ENCODE data around the gene SRSF7. TPM values are rescaled to one million over a fixed set of nuclear protein-coding genes. Genes with fewer than 3 reads are reported as not detected.
"Not testable (repeated sequence)": the region's sequence is repeated elsewhere in the genome, so short reads cannot be mapped to it uniquely, and the experiment has no call there.

Gene SRSF7
- total RNA-seq, 4 donors from 2014 or later, result 39.0 to 109 (median 73.4) TPM

GRCh38 chr2:38706846-38707345, 44.3 kb downstream of the SRSF7 start:
- TF ChIP-seq CTCF (IDR thresholded peaks at IDR 0.05) (no peak), POLR2AphosphoS5 (IDR thresholded peaks at IDR 0.05) (no peak), EP300 (IDR thresholded peaks at IDR 0.05) (no peak), POLR2A (IDR thresholded peaks at IDR 0.05) (no peak)
- no peak for ATAC-seq
- Histone ChIP-seq H3K36me3 (peaks cover 0 to 10% of the 10 kb centered on the region in 2 donors), H3K27me3 (no peaks in the 10 kb centered on the region), H3K4me1 (no peaks in the 10 kb centered on the region), H3K9me3 (no peaks in the 10 kb centered on the region), H3K27ac (no peak overlapping the region), H3K4me3 (no peak overlapping the region)
- WGBS, 2 donors (ENCODE audit: low coverage in 1 of 2), result 67 to 100% methylated on average over 2 to 6 of the region's 6 CpGs

DNA sequence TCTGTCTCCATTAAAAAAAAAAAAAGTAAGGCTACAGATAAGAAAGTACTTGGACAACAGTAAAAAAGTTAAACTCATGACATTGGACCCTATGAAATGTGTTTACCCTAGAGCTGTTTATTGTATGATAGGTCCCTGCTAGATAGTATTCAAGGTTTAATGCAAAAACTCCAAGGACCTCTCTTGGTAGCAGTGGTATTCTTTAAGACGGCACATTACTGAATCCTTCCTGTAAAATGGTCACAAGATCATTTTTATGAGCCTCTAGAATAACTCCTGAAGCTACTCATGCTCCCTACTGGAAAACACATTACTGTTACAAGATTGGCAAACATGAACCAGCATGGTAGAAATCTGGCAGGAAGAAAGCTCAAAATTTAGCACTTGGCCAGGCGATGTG, 46.5 kb downstream of the SRSF7 start:
- no peaks in the 10 kb centered on the region for H3K4me1 ChIP-seq
- H3K9me3 ChIP-seq, result no peaks in the 10 kb centered on the region
- no peak overlapping the region for H3K4me3 ChIP-seq
- ATAC-seq, result no peak
- H3K27ac ChIP-seq, result no peak overlapping the region
- H3K27me3 ChIP-seq, result no peaks in the 10 kb centered on the region
- no peak for TF ChIP-seq EP300 (IDR thresholded peaks at IDR 0.05)
- no peak for TF ChIP-seq POLR2A (IDR thresholded peaks at IDR 0.05)
- TF ChIP-seq CTCF (IDR thresholded peaks at IDR 0.05), result no peak
- no peak for TF ChIP-seq POLR2AphosphoS5 (IDR thresholded peaks at IDR 0.05)
- WGBS, 2 donors (ENCODE audit: low coverage in 1 of 2), result 90 to 94% methylated on average over 2 of the region's 2 CpGs
- H3K36me3 ChIP-seq, result peaks cover 0 to 3% of the 10 kb centered on the region in 2 donors

GRCh38 chr2:38703336-38703735, 47.8 kb downstream of the SRSF7 start:
- H3K27ac ChIP-seq, H3K9me3 ChIP-seq, H3K4me3 ChIP-seq, H3K36me3 ChIP-seq, H3K27me3 ChIP-seq, H3K4me1 ChIP-seq, ATAC-seq: not testable (repeated sequence)
- WGBS, 2 donors (ENCODE audit: low coverage in 1 of 2), result 94 to 99% methylated on average over 2 to 5 of the region's 5 CpGs

DNA sequence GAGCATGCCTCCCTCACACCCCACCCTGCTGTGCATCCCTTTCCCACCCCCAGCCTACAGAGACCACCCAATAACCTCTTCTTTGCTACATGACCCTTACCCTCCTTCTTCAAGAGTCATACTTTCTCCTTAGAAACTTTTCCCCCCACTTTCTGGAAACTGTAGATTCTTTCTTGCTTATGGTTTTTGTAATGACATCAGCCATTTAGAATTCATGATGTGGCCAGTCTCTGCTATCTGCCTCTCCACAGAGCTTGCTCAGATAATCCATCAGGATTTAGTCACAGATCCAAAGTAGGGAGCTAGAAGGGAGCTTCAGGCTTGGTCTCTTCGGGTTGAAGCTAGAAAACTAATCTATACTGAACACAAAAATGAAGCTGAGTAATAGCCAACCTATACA, 48.7 kb downstream of the SRSF7 start:
- no peak overlapping the region for H3K4me3 ChIP-seq
- no peak for TF ChIP-seq POLR2AphosphoS5 (IDR thresholded peaks at IDR 0.05)
- TF ChIP-seq POLR2A (IDR thresholded peaks at IDR 0.05), result no peak
- no peak for TF ChIP-seq EP300 (IDR thresholded peaks at IDR 0.05)
- TF ChIP-seq CTCF (IDR thresholded peaks at IDR 0.05), result no peak
- 44 to 67% methylated on average over 1 of the region's 1 CpG for WGBS, 2 donors (ENCODE audit: low coverage in 1 of 2)

DNA sequence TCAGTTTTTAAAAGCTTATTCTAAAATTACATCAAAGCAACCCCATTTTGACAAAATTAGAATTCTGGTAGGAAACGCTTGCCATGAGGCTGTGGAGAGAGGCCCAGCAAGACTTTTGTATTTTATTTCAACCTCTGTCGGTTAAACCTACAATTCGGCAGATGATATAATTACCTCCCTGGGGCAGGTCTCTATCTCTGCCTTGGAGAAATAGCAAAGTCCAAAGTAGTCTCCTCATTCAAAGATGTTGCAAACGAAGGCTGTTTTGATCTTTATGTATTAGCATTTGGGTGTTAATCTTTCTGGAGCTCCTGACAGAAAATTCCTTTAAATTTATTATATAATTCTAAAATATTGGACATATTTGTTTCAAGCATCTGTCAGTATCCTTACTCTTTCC, 49.6 kb downstream of the SRSF7 start:
- Histone ChIP-seq H3K9me3 (no peaks in the 10 kb centered on the region), H3K27me3 (no peaks in the 10 kb centered on the region), H3K27ac (no peak overlapping the region), H3K4me3 (no peak overlapping the region), H3K4me1 (no peaks in the 10 kb centered on the region), H3K36me3 (peaks cover 0 to 3% of the 10 kb centered on the region in 2 donors)
- 77 to 92% methylated on average over 4 of the region's 4 CpGs for WGBS, 2 donors (ENCODE audit: low coverage in 1 of 2)
- no peak for TF ChIP-seq EP300 (IDR thresholded peaks at IDR 0.05)
- no peak for TF ChIP-seq CTCF (IDR thresholded peaks at IDR 0.05)
- no peak for TF ChIP-seq POLR2A (IDR thresholded peaks at IDR 0.05)
- no peak for TF ChIP-seq POLR2AphosphoS5 (IDR thresholded peaks at IDR 0.05)
- no peak for ATAC-seq

More for the DNA sequence above, 48.7 kb downstream of the SRSF7 start:
- H3K27me3 ChIP-seq, result no peaks in the 10 kb centered on the region
- H3K36me3 ChIP-seq, result peaks cover 0 to 3% of the 10 kb centered on the region in 2 donors
- no peak for ATAC-seq
- H3K4me1 ChIP-seq, result no peaks in the 10 kb centered on the region
- H3K9me3 ChIP-seq, result no peaks in the 10 kb centered on the region
- no peak overlapping the region for H3K27ac ChIP-seq

Data from gastroesophageal sphincter (tissue), 4 donors.